Breast epithelium (tissue), 4 donors: ENCODE results near the gene CKLF. TPM values are rescaled to one million over a fixed set of nuclear protein-coding genes. Genes with fewer than 3 reads are reported as not detected.

Experiments used
- DNase-seq, 2 donors: peaks; one replicate each; pipeline ENCODE4 v3.0.0-alpha.2; 2019; ENCODE audit warnings: low spot score in 2 of 2
- H3K27ac ChIP-seq, 2 donors: fragments of 200-600 bp; sonication (generic) in 1 of 2; one replicate each; pipeline ENCODE4 v1.5.1; 2016 to 2019; ENCODE audit warnings: mild to moderate bottlenecking in 1 of 2
- H3K27me3 ChIP-seq, 2 donors: fragments of 200-600 bp; sonication (generic) in 1 of 2; one replicate each; pipeline versions ENCODE4 v1.5.1 to v1.6.0; 2017 to 2019; ENCODE audit warnings: control low read depth in 1 of 2, mild to moderate bottlenecking in 1 of 2
- H3K36me3 ChIP-seq: fragments of 200-600 bp; one replicate; pipeline ENCODE4 v1.5.1; 2019
- H3K4me1 ChIP-seq, 2 donors: fragments of 200-600 bp; sonication (generic); one replicate each; pipeline ENCODE4 v1.5.1; 2016 to 2019; ENCODE audit warnings: control low read depth in 1 of 2
- H3K4me3 ChIP-seq, 3 donors: fragments of 200-600 bp; sonication (generic); 1 replicate in 2 of 3; 2 replicates in 1 of 3; pipeline ENCODE4 v1.5.1; 2016 to 2019; ENCODE audit warnings: mild to moderate bottlenecking in 3 of 3, moderate library complexity in 2 of 3
- H3K9me3 ChIP-seq, 2 donors: fragments of 200-600 bp; sonication (generic) in 1 of 2; one replicate each; pipeline ENCODE4 v1.5.1; 2016 to 2019; ENCODE audit warnings: control low read depth in 1 of 2
- POLR2A ChIP-seq: fragments of 450-650 bp; IDR thresholded peaks from one replicate; pipeline ENCODE4 v1.6.1; 2016; ENCODE audit warnings: antibody characterized with exemption, mild to moderate bottlenecking, moderate library complexity
- POLR2AphosphoS5 ChIP-seq, 3 donors: sonication (generic); formaldehyde crosslinking; IDR thresholded peaks; one replicate each; pipeline ENCODE4 v1.6.1; 2017; ENCODE audit warnings: antibody characterized with exemption in 3 of 3
- intact Hi-C: fragments of 100-400 bp; cut with DNase I; formaldehyde crosslinking; loops from one replicate; pipeline ENCODE4 v1.15.1; 2023; ENCODE audit warnings: low total_unique reads
- total RNA-seq, 3 donors: library from RNA; depleted of rRNA; stranded (reverse); fragments of >200 nt; gene quantifications; one replicate each; pipeline ENCODE4 v1.1.0, GENCODE V29; 2016
- TF ChIP-seq, protein P1 (sequence below), 3 donors: fragments of 450-650 bp; IDR thresholded peaks; one replicate each; pipeline ENCODE4 v1.5.1; 2016 to 2017; ENCODE audit warnings: antibody characterized with exemption in 3 of 3, mild to moderate bottlenecking in 3 of 3, moderate library complexity in 3 of 3

The CKLF gene
- total RNA-seq, 3 donors from 2014 or later: 36.6 to 62.6 (median 44.9) TPM

DNA sequence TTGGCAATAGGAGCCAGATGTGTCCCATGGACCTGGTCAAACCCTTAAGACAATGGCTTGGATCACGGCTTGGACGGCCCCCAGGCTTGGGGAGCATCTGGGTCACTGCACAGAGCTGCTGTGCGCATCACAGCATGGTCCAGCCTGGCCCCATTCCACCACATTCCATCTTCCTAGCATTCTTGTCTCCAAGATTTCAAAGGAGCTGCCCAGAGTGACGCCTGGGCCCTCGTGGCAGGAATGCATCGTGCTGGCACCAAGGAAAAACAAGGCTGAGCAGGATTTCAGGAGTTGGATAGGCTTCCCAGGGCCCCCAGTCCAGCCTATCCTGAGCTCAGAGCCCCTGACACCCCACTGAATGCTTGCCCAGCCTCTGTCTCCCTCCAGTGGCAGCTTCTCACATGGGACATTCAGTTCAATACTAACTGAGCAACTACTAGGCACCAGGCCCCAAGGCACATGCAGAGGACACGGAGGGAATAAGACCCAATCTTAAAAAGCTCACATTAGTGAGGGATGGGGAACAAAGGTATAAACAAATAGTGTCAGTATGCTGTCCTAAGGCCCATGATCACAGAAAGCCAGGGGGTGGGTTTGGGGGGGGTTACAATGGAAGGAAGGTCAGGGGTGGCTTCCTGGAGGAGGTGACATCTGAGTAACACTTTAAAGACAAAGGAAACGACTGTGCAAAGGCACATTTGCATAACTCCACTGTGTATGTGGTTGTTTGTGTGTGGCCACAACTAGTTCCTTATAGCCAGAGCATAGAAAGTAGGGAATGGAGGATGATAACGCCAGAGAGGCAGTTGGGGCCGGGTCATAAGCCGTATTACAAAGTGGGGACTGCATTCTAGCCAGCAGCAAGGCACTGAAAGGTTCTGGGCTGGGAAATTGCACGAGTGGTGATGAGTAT lies 36.5 kb upstream of the CKLF start:
- TF ChIP-seq, protein P1, sequence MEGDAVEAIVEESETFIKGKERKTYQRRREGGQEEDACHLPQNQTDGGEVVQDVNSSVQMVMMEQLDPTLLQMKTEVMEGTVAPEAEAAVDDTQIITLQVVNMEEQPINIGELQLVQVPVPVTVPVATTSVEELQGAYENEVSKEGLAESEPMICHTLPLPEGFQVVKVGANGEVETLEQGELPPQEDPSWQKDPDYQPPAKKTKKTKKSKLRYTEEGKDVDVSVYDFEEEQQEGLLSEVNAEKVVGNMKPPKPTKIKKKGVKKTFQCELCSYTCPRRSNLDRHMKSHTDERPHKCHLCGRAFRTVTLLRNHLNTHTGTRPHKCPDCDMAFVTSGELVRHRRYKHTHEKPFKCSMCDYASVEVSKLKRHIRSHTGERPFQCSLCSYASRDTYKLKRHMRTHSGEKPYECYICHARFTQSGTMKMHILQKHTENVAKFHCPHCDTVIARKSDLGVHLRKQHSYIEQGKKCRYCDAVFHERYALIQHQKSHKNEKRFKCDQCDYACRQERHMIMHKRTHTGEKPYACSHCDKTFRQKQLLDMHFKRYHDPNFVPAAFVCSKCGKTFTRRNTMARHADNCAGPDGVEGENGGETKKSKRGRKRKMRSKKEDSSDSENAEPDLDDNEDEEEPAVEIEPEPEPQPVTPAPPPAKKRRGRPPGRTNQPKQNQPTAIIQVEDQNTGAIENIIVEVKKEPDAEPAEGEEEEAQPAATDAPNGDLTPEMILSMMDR (IDR thresholded peaks at IDR 0.05): peak in 1 of 3 donors; percentile 13
- TF ChIP-seq POLR2AphosphoS5 (IDR thresholded peaks at IDR 0.05): no peak
- no peaks in the 10 kb centered on the region for H3K27me3 ChIP-seq
- H3K4me1 ChIP-seq: peaks cover 28 to 45% of the 10 kb centered on the region in 2 donors
- peak overlapping the region; percentile 95 to 99 for H3K27ac ChIP-seq
- peak overlapping the region in 1 of 3 donors; percentile 51 for H3K4me3 ChIP-seq
- no peak for DNase-seq
- H3K36me3 ChIP-seq: no peaks in the 10 kb centered on the region
- intact Hi-C loops: no loop called here
- no peaks in the 10 kb centered on the region for H3K9me3 ChIP-seq

DNA sequence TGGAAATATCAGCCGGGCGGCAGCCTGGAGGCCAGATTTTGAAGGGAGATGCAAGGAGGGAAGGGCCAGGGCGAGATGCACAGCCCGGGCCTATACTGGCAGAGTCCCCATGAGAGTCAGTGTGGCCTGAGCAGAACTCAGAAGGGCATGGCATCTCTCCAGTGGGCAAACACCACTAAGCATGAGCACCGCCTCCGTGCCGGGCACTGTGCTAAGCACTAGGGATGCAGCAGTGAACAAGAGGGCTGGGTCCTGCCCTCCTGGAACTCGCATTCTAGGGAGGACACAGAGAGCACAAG lies 35.9 kb upstream of the CKLF start:
- peaks cover 28 to 44% of the 10 kb centered on the region in 2 donors for H3K4me1 ChIP-seq
- no peaks in the 10 kb centered on the region for H3K9me3 ChIP-seq
- no peak for DNase-seq
- H3K27ac ChIP-seq: peak overlapping the region; percentile 95 to 99
- peak overlapping the region in 1 of 3 donors; percentile 51 for H3K4me3 ChIP-seq
- intact Hi-C loops: no loop called here
- TF ChIP-seq POLR2A: no peak
- TF ChIP-seq, protein P1 (IDR thresholded peaks at IDR 0.05): no peak
- TF ChIP-seq POLR2AphosphoS5 (IDR thresholded peaks at IDR 0.05): no peak
- no peaks in the 10 kb centered on the region for H3K27me3 ChIP-seq
- H3K36me3 ChIP-seq: no peaks in the 10 kb centered on the region

DNA sequence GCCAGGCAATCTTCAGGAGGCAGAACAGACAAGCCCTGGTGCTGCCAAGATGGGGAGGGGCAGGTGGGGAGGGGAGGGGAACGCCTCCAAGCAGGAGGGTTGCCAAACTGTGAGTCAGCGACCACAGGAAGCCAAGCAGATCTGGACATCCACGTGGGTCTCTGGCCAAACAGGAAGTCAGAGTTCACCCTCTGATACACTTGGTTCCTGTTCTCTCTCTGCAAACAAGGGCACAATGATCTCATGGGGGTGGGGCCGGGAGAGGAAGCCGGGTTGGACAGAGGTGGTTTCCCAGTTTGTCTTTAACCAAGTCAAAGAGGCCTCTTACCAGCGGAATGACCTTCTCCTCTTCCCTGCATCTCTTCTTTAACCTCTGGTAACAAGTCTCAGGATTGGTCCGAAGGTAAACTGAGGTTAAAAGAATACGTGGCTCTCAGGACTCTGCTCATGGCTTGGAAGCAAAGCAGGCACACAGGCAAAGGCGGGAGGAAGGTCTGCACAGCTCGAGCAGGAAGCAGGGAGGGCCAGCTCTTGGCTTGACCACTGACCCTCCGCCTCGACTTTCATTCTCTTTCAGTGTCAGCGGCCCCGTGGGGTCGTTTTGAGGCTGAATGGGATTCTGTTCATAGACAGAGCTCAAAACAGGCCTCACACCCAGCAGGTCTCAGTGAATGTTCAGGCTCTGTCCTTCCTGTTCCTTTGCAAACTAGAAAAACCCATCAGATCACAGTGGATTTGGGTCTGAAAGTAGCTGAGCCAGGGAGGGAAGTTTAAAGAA lies 35.4 kb upstream of the CKLF start:
- H3K4me3 ChIP-seq: peak overlapping the region; percentile 9 to 51 (median 15)
- H3K4me1 ChIP-seq: peaks cover 27 to 43% of the 10 kb centered on the region in 2 donors
- intact Hi-C loops: no loop called here
- DNase-seq: peak; percentile 96 to 97
- H3K27ac ChIP-seq: peak overlapping the region; percentile 95 to 99
- no peaks in the 10 kb centered on the region for H3K27me3 ChIP-seq
- H3K36me3 ChIP-seq: no peaks in the 10 kb centered on the region
- no peak for TF ChIP-seq POLR2A
- TF ChIP-seq POLR2AphosphoS5 (IDR thresholded peaks at IDR 0.05): peak; percentile 83 to 97 (median 96)
- TF ChIP-seq, protein P1 (IDR thresholded peaks at IDR 0.05): no peak
- no peaks in the 10 kb centered on the region for H3K9me3 ChIP-seq

DNA sequence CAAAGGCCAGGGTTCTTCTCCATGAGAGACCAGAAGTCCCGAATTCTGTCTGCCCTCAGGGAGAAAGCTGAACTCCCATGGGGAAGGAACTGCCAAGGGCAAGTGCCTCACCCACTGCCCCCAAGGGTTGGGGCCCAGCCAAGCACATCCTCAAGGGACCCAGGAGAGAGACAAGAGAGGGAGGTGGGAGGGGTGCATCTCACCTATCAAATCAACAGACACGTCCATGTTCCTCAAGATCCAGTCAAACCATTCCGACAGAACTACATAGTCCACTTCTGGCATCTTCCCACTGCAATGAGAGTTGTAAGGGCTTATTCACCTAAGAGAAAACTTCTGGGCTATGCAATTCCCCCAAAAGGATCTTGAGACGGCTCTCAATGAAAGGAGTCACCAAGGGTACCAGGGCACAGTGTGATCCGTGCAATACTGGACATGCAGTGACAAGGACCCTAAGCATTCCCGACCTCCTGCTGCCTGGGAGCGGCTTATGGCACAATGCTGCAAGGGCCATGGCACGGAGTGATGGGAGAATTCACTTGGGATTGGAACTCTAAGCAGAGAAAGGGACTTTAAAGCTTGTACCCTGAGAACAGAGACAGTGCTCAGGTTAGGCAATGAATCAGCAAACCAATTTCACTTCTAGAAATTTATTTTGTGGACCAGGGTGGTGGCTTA lies 34.7 kb upstream of the CKLF start:
- DNase-seq: no peak
- Histone ChIP-seq H3K9me3 (no peaks in the 10 kb centered on the region), H3K27ac (peak overlapping the region; percentile 95 to 99), H3K4me1 (peaks cover 22 to 36% of the 10 kb centered on the region in 2 donors), H3K27me3 (no peaks in the 10 kb centered on the region), H3K4me3 (peak overlapping the region in 1 of 3 donors; percentile 51), H3K36me3 (no peaks in the 10 kb centered on the region)
- TF ChIP-seq, protein P1 (IDR thresholded peaks at IDR 0.05): no peak
- no peak for TF ChIP-seq POLR2AphosphoS5 (IDR thresholded peaks at IDR 0.05)
- TF ChIP-seq POLR2A: no peak
- intact Hi-C loops: no loop called here
